Astrocyte (in vitro differentiated cells and primary cell): Measurements from ENCODE around the gene ULK4.

ENCODE experiments used
- CTCF ChIP-seq: IDR thresholded peaks from 2 replicates; pipeline ENCODE4 v1.5.1; 2011; ENCODE audit warnings: low read depth, mild to moderate bottlenecking, inconsistent platforms, low read length, moderate library complexity; ENCODE audit not compliant: insufficient read depth
- EZH2 ChIP-seq: IDR thresholded peaks from 2 replicates; pipeline ENCODE4 v1.6.1; 2012; ENCODE audit warnings: mild to moderate bottlenecking, low read length, inconsistent platforms; ENCODE audit not compliant: insufficient read depth

GRCh38 chr3:41833628-41834027 is 128.3 kb downstream of the ULK4 start:
- TF ChIP-seq CTCF, result no peak
- TF ChIP-seq EZH2, result no peak
